ENCODE results near the gene TCTN2. TPM values are rescaled to one million over a fixed set of nuclear protein-coding genes. Genes with fewer than 3 reads are reported as not detected.

Gene TCTN2
- total and polyA plus RNA-seq, 9 of the 15 experiments (the other 6 are each of a cell fraction or from before 2014, with no cell fraction given): 0.58 to 5.5 (median 3.6) TPM

DNA sequence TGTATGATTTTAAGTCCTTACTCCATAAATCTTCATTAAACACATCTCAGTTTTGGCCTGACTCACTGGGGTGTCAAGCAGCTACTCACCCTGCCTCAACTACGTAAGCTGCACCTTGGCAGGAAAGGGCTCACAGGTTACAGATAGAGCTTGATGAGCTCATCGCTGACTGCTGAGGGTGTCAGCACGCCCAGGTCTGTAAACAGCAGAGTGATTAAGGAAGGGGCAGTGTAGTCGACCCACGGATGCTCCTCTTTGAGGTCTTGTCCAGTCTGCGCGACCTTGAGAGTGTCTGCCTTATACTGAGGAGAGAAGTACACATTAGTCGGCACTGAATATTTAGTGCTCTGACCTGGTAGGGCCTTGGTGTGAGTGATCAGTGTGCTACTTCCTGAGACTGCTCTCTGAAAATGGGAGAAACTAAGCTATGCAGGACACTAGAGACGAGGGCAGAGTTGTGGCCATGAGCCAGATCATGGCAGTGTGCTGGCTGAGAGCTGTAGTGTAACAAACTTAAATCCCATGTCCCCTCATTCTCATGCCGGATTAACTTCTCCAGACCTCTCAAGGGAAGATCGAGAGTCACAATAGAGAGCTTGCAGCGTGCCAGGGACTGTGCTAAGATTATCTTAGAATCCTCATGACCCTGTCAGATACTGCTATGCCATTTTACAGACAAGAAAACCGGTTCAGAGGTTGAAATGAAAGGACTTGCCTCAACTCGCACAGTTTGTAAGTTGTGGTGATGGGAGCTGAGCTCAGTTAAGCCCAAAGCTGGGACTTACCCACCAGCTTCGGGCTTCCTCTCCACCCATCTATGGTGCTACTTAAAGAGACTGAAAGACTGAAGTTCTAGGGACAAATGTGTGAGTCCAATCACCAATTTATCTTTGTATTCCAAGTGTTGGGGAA lies 49.0 kb upstream of the TCTN2 start (continued):
- TF ChIP-seq EHMT2 (IDR thresholded peaks at IDR 0.05): no peak
- TF ChIP-seq BRD4 (IDR thresholded peaks at IDR 0.05): no peak
- TF ChIP-seq ZNF507 (tag; conservative IDR thresholded peaks at IDR 0.05): no peak
- TF ChIP-seq, protein P1, sequence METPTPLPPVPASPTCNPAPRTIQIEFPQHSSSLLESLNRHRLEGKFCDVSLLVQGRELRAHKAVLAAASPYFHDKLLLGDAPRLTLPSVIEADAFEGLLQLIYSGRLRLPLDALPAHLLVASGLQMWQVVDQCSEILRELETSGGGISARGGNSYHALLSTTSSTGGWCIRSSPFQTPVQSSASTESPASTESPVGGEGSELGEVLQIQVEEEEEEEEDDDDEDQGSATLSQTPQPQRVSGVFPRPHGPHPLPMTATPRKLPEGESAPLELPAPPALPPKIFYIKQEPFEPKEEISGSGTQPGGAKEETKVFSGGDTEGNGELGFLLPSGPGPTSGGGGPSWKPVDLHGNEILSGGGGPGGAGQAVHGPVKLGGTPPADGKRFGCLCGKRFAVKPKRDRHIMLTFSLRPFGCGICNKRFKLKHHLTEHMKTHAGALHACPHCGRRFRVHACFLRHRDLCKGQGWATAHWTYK (CRISPR knock-in tag; IDR thresholded peaks at IDR 0.05): no peak
- TF ChIP-seq, protein P2, sequence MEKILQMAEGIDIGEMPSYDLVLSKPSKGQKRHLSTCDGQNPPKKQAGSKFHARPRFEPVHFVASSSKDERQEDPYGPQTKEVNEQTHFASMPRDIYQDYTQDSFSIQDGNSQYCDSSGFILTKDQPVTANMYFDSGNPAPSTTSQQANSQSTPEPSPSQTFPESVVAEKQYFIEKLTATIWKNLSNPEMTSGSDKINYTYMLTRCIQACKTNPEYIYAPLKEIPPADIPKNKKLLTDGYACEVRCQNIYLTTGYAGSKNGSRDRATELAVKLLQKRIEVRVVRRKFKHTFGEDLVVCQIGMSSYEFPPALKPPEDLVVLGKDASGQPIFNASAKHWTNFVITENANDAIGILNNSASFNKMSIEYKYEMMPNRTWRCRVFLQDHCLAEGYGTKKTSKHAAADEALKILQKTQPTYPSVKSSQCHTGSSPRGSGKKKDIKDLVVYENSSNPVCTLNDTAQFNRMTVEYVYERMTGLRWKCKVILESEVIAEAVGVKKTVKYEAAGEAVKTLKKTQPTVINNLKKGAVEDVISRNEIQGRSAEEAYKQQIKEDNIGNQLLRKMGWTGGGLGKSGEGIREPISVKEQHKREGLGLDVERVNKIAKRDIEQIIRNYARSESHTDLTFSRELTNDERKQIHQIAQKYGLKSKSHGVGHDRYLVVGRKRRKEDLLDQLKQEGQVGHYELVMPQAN (IDR thresholded peaks at IDR 0.05; ENCODE audit: borderline replicate concordance): no peak
- TF ChIP-seq KDM1A (IDR thresholded peaks at IDR 0.05): no peak
- 0 out of 2 replicates have a peak, but pooled peaks have one; percentile 13 for TF ChIP-seq POLR2G (IDR thresholded peaks at IDR 0.05; ENCODE audit: low read depth, low read length)
- no peak for TF ChIP-seq ZNF165 (CRISPR knock-in tag; IDR thresholded peaks at IDR 0.05; ENCODE audit: borderline replicate concordance)
- no peak for TF ChIP-seq CBFA2T2 (conservative IDR thresholded peaks at IDR 0.05)
- TF ChIP-seq GATA2 (CRISPR knock-in tag; IDR thresholded peaks at IDR 0.05): no peak
- TF ChIP-seq RBM34 (IDR thresholded peaks at IDR 0.05; ENCODE audit: borderline replicate concordance, insufficient read depth, low read length): no peak
- TF ChIP-seq L3MBTL2 (IDR thresholded peaks at IDR 0.05): no peak
- TF ChIP-seq STAG1 (CRISPR knock-in tag; IDR thresholded peaks at IDR 0.05; ENCODE audit: borderline replicate concordance): no peak
- TF ChIP-seq ZNF224 (CRISPR knock-in tag; IDR thresholded peaks at IDR 0.05): no peak
- no peak for TF ChIP-seq KLF6 (CRISPR knock-in tag; IDR thresholded peaks at IDR 0.05; ENCODE audit: borderline replicate concordance)
- no peak for TF ChIP-seq BCL6 (CRISPR knock-in tag; IDR thresholded peaks at IDR 0.05)
- no peak for TF ChIP-seq NCOA1 (IDR thresholded peaks at IDR 0.05; ENCODE audit: low read depth)
- TF ChIP-seq XRCC4 (IDR thresholded peaks at IDR 0.05; ENCODE audit: extremely low read depth, insufficient read depth, insufficient read length): no peak
- TF ChIP-seq TAF1 (IDR thresholded peaks at IDR 0.05; ENCODE audit: control insufficient read depth, extremely low read depth, insufficient read depth, low read length, severe bottlenecking): no peak

Data from K562 (cell line).